Measurements from ENCODE around the gene THEMIS. TPM values are rescaled to one million over a fixed set of nuclear protein-coding genes. Genes with fewer than 3 reads are reported as not detected.
"Not testable (repeated sequence)": the region's sequence is repeated elsewhere in the genome, so short reads cannot be mapped to it uniquely, and the experiment has no call there.

Gene THEMIS
- total RNA-seq, 1 experiment from 2014 or later: 0.05 TPM

DNA sequence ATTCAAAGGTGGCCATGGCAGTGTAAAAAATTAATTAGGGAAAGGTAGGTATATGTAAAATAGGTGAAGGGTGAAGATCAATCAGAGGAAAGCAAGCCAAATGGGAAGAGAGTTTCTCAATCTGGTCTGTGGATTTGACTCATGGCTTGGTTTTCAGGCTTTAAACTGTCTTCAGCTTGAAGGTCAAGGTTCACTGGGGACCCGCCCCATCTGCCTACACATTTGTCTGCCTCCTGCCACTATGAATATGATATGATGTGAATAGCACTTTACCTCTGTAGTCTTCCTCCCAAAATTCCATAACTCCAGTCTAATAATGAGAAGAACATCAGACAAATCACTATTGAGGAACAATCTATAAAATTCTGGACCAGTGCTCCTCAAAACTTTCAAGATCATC is 32.3 kb upstream of the THEMIS start:
- intact Hi-C loops (cut with micrococcal nuclease; ENCODE audit: unreplicated experiment): no loop called here
- TF ChIP-seq TCF7L2 (IDR thresholded peaks at IDR 0.05; ENCODE audit: low read depth, low read length): no peak
- TF ChIP-seq, protein P1, sequence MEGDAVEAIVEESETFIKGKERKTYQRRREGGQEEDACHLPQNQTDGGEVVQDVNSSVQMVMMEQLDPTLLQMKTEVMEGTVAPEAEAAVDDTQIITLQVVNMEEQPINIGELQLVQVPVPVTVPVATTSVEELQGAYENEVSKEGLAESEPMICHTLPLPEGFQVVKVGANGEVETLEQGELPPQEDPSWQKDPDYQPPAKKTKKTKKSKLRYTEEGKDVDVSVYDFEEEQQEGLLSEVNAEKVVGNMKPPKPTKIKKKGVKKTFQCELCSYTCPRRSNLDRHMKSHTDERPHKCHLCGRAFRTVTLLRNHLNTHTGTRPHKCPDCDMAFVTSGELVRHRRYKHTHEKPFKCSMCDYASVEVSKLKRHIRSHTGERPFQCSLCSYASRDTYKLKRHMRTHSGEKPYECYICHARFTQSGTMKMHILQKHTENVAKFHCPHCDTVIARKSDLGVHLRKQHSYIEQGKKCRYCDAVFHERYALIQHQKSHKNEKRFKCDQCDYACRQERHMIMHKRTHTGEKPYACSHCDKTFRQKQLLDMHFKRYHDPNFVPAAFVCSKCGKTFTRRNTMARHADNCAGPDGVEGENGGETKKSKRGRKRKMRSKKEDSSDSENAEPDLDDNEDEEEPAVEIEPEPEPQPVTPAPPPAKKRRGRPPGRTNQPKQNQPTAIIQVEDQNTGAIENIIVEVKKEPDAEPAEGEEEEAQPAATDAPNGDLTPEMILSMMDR (IDR thresholded peaks at IDR 0.05): no peak
- in situ Hi-C loops (cut with HindIII; ENCODE audit: low pct_unique_long_range_greater_than_20kb, low sequenced_read_pairs): no loop called here
- Histone ChIP-seq H3K27ac (ENCODE audit: low read length) (no peak overlapping the region), H3K4me3 (ENCODE audit: low read depth in 2 of 2, low read length in 2 of 2) (no peak overlapping the region), H3K9me3 (ENCODE audit: control insufficient read depth, insufficient read depth, low read depth, low read length) (peaks cover 10% of the 10 kb centered on the region; the same call in 1 of the 2 replicates), H3K36me3 (ENCODE audit: control insufficient read depth, insufficient read depth, low read length) (no peaks in the 10 kb centered on the region), H3K27me3 (ENCODE audit: control insufficient read depth, insufficient read depth, low read length) (no peaks in the 10 kb centered on the region), H3K4me1 (ENCODE audit: control insufficient read depth, insufficient read depth, low read length) (no peaks in the 10 kb centered on the region)
- POLR2A ChIA-PET: no interaction called here
- ATAC-seq (no peak), DNase-seq (ENCODE audit: low read depth, low spot score) (no peak)
- CTCF ChIA-PET: no interaction called here
- no TSS peak for BruUV-seq (replicated peaks)

DNA sequence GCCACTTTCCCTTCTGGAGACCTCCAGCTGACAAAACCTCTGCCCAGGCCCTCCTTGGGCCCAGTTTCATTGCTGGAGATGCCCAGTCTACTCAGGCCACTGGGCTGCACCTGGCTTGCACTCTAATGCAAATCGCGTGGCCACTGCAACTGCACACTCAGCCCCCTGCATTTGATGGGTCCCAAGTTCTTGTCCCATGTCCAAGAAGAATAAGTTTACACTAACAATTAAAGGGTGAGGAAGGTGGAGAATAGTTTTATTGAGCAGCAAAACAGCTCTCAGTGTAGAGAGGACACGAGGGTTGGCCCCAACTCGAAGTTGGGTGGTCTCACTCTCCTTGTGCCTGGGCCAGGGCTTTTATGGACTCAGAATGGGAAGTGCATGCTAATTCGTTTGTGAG is 31.9 kb upstream of the THEMIS start:
- intact Hi-C loops (cut with micrococcal nuclease; ENCODE audit: unreplicated experiment) (no loop called here), in situ Hi-C loops (cut with HindIII; ENCODE audit: low pct_unique_long_range_greater_than_20kb, low sequenced_read_pairs) (no loop called here)
- no peaks in the 10 kb centered on the region for H3K4me1 ChIP-seq (ENCODE audit: control insufficient read depth, insufficient read depth, low read length)
- H3K4me3 ChIP-seq (ENCODE audit: low read depth in 2 of 2, low read length in 2 of 2): no peak overlapping the region
- peaks cover 10% of the 10 kb centered on the region; the same call in 1 of the 2 replicates for H3K9me3 ChIP-seq (ENCODE audit: control insufficient read depth, insufficient read depth, low read depth, low read length)
- ATAC-seq: no peak
- ChIA-PET CTCF (no interaction called here), POLR2A (no interaction called here)
- TF ChIP-seq, protein P1 (IDR thresholded peaks at IDR 0.05): no peak
- TF ChIP-seq, protein P2, sequence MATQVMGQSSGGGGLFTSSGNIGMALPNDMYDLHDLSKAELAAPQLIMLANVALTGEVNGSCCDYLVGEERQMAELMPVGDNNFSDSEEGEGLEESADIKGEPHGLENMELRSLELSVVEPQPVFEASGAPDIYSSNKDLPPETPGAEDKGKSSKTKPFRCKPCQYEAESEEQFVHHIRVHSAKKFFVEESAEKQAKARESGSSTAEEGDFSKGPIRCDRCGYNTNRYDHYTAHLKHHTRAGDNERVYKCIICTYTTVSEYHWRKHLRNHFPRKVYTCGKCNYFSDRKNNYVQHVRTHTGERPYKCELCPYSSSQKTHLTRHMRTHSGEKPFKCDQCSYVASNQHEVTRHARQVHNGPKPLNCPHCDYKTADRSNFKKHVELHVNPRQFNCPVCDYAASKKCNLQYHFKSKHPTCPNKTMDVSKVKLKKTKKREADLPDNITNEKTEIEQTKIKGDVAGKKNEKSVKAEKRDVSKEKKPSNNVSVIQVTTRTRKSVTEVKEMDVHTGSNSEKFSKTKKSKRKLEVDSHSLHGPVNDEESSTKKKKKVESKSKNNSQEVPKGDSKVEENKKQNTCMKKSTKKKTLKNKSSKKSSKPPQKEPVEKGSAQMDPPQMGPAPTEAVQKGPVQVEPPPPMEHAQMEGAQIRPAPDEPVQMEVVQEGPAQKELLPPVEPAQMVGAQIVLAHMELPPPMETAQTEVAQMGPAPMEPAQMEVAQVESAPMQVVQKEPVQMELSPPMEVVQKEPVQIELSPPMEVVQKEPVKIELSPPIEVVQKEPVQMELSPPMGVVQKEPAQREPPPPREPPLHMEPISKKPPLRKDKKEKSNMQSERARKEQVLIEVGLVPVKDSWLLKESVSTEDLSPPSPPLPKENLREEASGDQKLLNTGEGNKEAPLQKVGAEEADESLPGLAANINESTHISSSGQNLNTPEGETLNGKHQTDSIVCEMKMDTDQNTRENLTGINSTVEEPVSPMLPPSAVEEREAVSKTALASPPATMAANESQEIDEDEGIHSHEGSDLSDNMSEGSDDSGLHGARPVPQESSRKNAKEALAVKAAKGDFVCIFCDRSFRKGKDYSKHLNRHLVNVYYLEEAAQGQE (IDR thresholded peaks at IDR 0.05; ENCODE audit: insufficient read depth in 1 of 2, low read depth in 2 of 2, low read length in 1 of 2): no peak
- TF ChIP-seq SIN3A (IDR thresholded peaks at IDR 0.05; ENCODE audit: borderline replicate concordance, insufficient read depth, low read depth, low read length) (no peak), TCF7L2 (IDR thresholded peaks at IDR 0.05; ENCODE audit: low read depth, low read length) (no peak), POLR2AphosphoS5 (IDR thresholded peaks at IDR 0.05; ENCODE audit: low read depth, low read length) (no peak)
- DNase-seq (ENCODE audit: low read depth, low spot score): no peak
- H3K27me3 ChIP-seq (ENCODE audit: control insufficient read depth, insufficient read depth, low read length): no peaks in the 10 kb centered on the region
- BruUV-seq (replicated peaks): no TSS peak
- no peaks in the 10 kb centered on the region for H3K36me3 ChIP-seq (ENCODE audit: control insufficient read depth, insufficient read depth, low read length)
- H3K27ac ChIP-seq (ENCODE audit: low read length): no peak overlapping the region

DNA sequence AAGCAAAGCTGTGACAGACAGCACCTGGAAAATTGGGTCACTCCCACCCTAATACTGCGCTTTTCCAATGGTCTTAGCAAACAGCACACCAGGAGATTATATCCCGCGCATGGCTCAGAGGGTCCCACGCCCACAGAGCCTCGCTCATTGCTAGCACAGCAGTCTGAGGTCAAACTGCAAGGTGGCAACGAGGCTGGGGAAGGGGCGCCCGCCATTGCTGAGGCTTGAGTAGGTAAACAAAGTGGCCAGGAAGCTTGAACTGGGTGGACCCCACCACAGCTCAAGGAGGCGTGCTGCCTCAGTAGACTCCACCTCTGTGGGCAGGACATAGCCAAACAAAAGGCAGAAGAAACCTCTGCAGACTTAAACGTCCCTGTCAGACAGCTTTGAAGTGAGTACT is 25.6 kb upstream of the THEMIS start:
- in situ Hi-C loops (cut with HindIII; ENCODE audit: low pct_unique_long_range_greater_than_20kb, low sequenced_read_pairs): not testable (repeated sequence)

More for the DNA sequence above, 25.6 kb upstream of the THEMIS start:
- DNase-seq (ENCODE audit: low read depth, low spot score); H3K4me3 ChIP-seq (ENCODE audit: low read depth in 2 of 2, low read length in 2 of 2); H3K36me3 ChIP-seq (ENCODE audit: control insufficient read depth, insufficient read depth, low read length); H3K4me1 ChIP-seq (ENCODE audit: control insufficient read depth, insufficient read depth, low read length); CTCF ChIA-PET; intact Hi-C loops (cut with micrococcal nuclease; ENCODE audit: unreplicated experiment); H3K27ac ChIP-seq (ENCODE audit: low read length); BruUV-seq (replicated peaks); H3K9me3 ChIP-seq (ENCODE audit: control insufficient read depth, insufficient read depth, low read depth, low read length); POLR2A ChIA-PET; ATAC-seq; H3K27me3 ChIP-seq (ENCODE audit: control insufficient read depth, insufficient read depth, low read length): not testable (repeated sequence)

Data from Panc1 (cell line).